Liver (tissue), 9 donors: ENCODE measurements around the gene HMOX2. TPM values are rescaled to one million over a fixed set of nuclear protein-coding genes. Genes with fewer than 3 reads are reported as not detected.

ENCODE experiments used
- DNase-seq: peaks from one replicate; pipeline ENCODE4 v3.0.0-alpha.2; 2017; ENCODE audit warnings: low spot score
- H3K27ac ChIP-seq, 2 donors: one replicate each; pipeline ENCODE4 v1.7.0; 2013; ENCODE audit warnings: inconsistent platforms in 2 of 2, low read length in 2 of 2, control low read depth in 1 of 2, low read depth in 1 of 2, mild to moderate bottlenecking in 1 of 2
- H3K27me3 ChIP-seq, 4 donors: one replicate each; pipeline versions ENCODE4 v1.6.1 to v1.7.0; 2013; ENCODE audit warnings: low read length in 3 of 4, inconsistent platforms in 1 of 4, mild to moderate bottlenecking in 1 of 4, moderate library complexity in 1 of 4; ENCODE audit not compliant: control insufficient read depth in 4 of 4, insufficient read depth in 4 of 4
- H3K36me3 ChIP-seq, 4 donors: one replicate each; pipeline versions ENCODE4 v1.6.1 to v1.7.0; 2013; ENCODE audit warnings: low read length in 3 of 4, mild to moderate bottlenecking in 3 of 4, low read depth in 1 of 4, moderate library complexity in 1 of 4; ENCODE audit not compliant: control insufficient read depth in 4 of 4, insufficient read depth in 3 of 4
- H3K4me1 ChIP-seq, 4 donors: one replicate each; pipeline versions ENCODE4 v1.6.1 to v1.7.0; 2013; ENCODE audit warnings: low read length in 3 of 4, mild to moderate bottlenecking in 3 of 4, moderate library complexity in 1 of 4; ENCODE audit not compliant: control insufficient read depth in 4 of 4, insufficient read depth in 4 of 4
- H3K4me3 ChIP-seq, 3 donors: one replicate each; pipeline versions ENCODE4 v1.6.1 to v1.7.0; 2013; ENCODE audit warnings: low read length in 3 of 3, control low read depth in 1 of 3, low read depth in 1 of 3, mild to moderate bottlenecking in 1 of 3
- H3K9ac ChIP-seq, 2 donors: one replicate each; pipeline ENCODE4 v1.7.0; 2013; ENCODE audit warnings: low read length in 2 of 2, mild to moderate bottlenecking in 2 of 2, moderate library complexity in 2 of 2, control low read depth in 1 of 2, low read depth in 1 of 2
- H3K9me3 ChIP-seq, 4 donors: one replicate each; pipeline versions ENCODE4 v1.6.1 to v1.7.0; 2013; ENCODE audit warnings: low read length in 3 of 4; ENCODE audit not compliant: control insufficient read depth in 4 of 4
- ATF3 ChIP-seq: IDR thresholded peaks from 2 replicates; pipeline ENCODE4 v1.6.1; 2016; ENCODE audit warnings: antibody characterized with exemption
- CTCF ChIP-seq: fragments of 150-350 bp; IDR thresholded peaks from 2 replicates; pipeline ENCODE4 v1.5.1; 2017; ENCODE audit warnings: improper control_type of control experiment, low read depth, low read length; ENCODE audit not compliant: missing input control
- FOXA1 ChIP-seq: IDR thresholded peaks from 2 replicates; pipeline ENCODE4 v1.6.1; 2016; ENCODE audit warnings: antibody characterized with exemption
- FOXA2 ChIP-seq: IDR thresholded peaks from 2 replicates; pipeline ENCODE4 v1.6.1; 2016; ENCODE audit warnings: antibody characterized with exemption
- GABPA ChIP-seq, 2 donors: IDR thresholded peaks in 1 of 2; conservative IDR thresholded peaks in 1 of 2; 2 replicates each; pipeline ENCODE4 v1.6.1; 2016; ENCODE audit warnings: antibody characterized with exemption in 2 of 2, mild to moderate bottlenecking in 1 of 2, moderate library complexity in 1 of 2
- HNF4A ChIP-seq, 2 donors: conservative IDR thresholded peaks; 2 replicates each; pipeline ENCODE4 v1.6.1; 2016; ENCODE audit warnings: antibody characterized with exemption in 2 of 2, mild to moderate bottlenecking in 2 of 2
- JUND ChIP-seq, 2 donors: IDR thresholded peaks; 2 replicates each; pipeline ENCODE4 v1.6.1; 2016; ENCODE audit warnings: antibody characterized with exemption in 2 of 2
- MAX ChIP-seq: IDR thresholded peaks from 2 replicates; pipeline ENCODE4 v1.6.1; 2016; ENCODE audit warnings: antibody characterized with exemption
- RAD21 ChIP-seq, 2 donors: IDR thresholded peaks; 2 replicates each; pipeline ENCODE4 v1.6.1; 2016; ENCODE audit warnings: antibody characterized with exemption in 2 of 2, mild to moderate bottlenecking in 2 of 2
- REST ChIP-seq: IDR thresholded peaks from 2 replicates; pipeline ENCODE4 v1.6.1; 2016; ENCODE audit warnings: antibody characterized with exemption, mild to moderate bottlenecking
- RXRA ChIP-seq, 2 donors: IDR thresholded peaks; 2 replicates each; pipeline ENCODE4 v1.6.1; 2017 to 2018; ENCODE audit warnings: antibody characterized with exemption in 2 of 2, mild to moderate bottlenecking in 1 of 2
- SP1 ChIP-seq: IDR thresholded peaks from 2 replicates; pipeline ENCODE4 v1.6.1; 2018; ENCODE audit warnings: antibody characterized with exemption, mild to moderate bottlenecking
- ZBTB33 ChIP-seq: IDR thresholded peaks from 2 replicates; pipeline ENCODE4 v1.6.1; 2016; ENCODE audit warnings: antibody characterized with exemption
- WGBS: extraction: QIAGEN DNeasy Blood & Tissue Kit; methylation state at CpG from one replicate; pipeline ENCODE4 v1.1.7; 2013; 5-methylcytosine and 5-hydroxymethylcytosine counted together
- polyA plus RNA-seq, 2 donors: library from polyadenylated mRNA; stranded (reverse) in 1 of 2; unstranded in 1 of 2; fragments of 200-250 nt in 1 of 2; fragments of >200 nt in 1 of 2; fragmentation: Nextera tagmentation in 1 of 2; extraction: Ambion mirVana in 1 of 2; gene quantifications; one replicate each; pipeline versions ENCODE4 v1.2.1 to v1.2.3, GENCODE V29; 2013 to 2015
- total RNA-seq, 2 donors: library from RNA; depleted of rRNA; stranded (reverse); fragments of >200 nt; gene quantifications; one replicate each; pipeline ENCODE4 v1.2.3, GENCODE V29; 2014
- donor health status: healthy.
- donor health status: healthy.
- donor health status: healthy.
- donor health status: healthy.
- donor health status: healthy.

Gene HMOX2
- total and polyA plus RNA-seq, 4 donors: 11.4 to 81.5 (median 61.5) TPM

- Histone ChIP-seq H3K9ac (no peak overlapping the region), H3K27ac (no peak overlapping the region), H3K4me3 (no peak overlapping the region), H3K9me3 (no peaks in the 10 kb centered on the region), H3K27me3 (no peaks in the 10 kb centered on the region), H3K4me1 (peaks cover 0 to 14% (median 5%) of the 10 kb centered on the region in 4 donors), H3K36me3 (peaks cover 18 to 39% (median 21%) of the 10 kb centered on the region in 4 donors)
- DNase-seq: peak; percentile 65
- WGBS: 94% methylated on average over 19 of the region's 19 CpGs
- TF ChIP-seq ATF3 (no peak), HNF4A (conservative IDR thresholded peaks at IDR 0.05) (no peak), FOXA2 (no peak), ZBTB33 (no peak), SP1 (no peak)
Observed at GRCh38 chr16:4513086-4513860, 37.1 kb downstream of the HMOX2 start.

- Histone ChIP-seq H3K9ac (no peak overlapping the region), H3K27me3 (no peaks in the 10 kb centered on the region), H3K27ac (no peak overlapping the region), H3K9me3 (no peaks in the 10 kb centered on the region), H3K36me3 (peaks cover 14 to 33% (median 18%) of the 10 kb centered on the region in 4 donors), H3K4me1 (peaks cover 0 to 14% (median 5%) of the 10 kb centered on the region in 4 donors), H3K4me3 (no peak overlapping the region)
- no peak for DNase-seq
- TF ChIP-seq MAX: no peak
- TF ChIP-seq RAD21 (IDR thresholded peaks at IDR 0.05): no peak
- no peak for TF ChIP-seq FOXA1
- TF ChIP-seq ZBTB33: no peak
- TF ChIP-seq CTCF: no peak
- TF ChIP-seq RXRA (IDR thresholded peaks at IDR 0.05): no peak
- no peak for TF ChIP-seq HNF4A (conservative IDR thresholded peaks at IDR 0.05)
- no peak for TF ChIP-seq GABPA (IDR thresholded peaks at IDR 0.05 in 1 of 2, conservative IDR thresholded peaks at IDR 0.05 in 1 of 2)
- no peak for TF ChIP-seq REST
- TF ChIP-seq JUND (IDR thresholded peaks at IDR 0.05): no peak
- no peak for TF ChIP-seq SP1
- WGBS: 95% methylated on average over 7 of the region's 7 CpGs
Observed at GRCh38 chr16:4513881-4514280, 37.7 kb downstream of the HMOX2 start.
